K562 (cell line): ENCODE results near the gene CCDC97. TPM values are rescaled to one million over a fixed set of nuclear protein-coding genes. Genes with fewer than 3 reads are reported as not detected.

Source experiments
- AFF4 ChIP-seq: sonication (generic); formaldehyde crosslinking; IDR thresholded peaks from 2 replicates; pipeline ENCODE4 v1.8.0; 2023; ENCODE audit warnings: mild to moderate bottlenecking, missing genetic modification reagents
- EP300 ChIP-seq: IDR thresholded peaks from 2 replicates; pipeline ENCODE4 v1.6.1; 2012; ENCODE audit warnings: low read length, improper control_type of control experiment
- FOXP1 ChIP-seq: sonication (generic); formaldehyde crosslinking; IDR thresholded peaks from 2 replicates; pipeline ENCODE4 v1.8.0; 2022; ENCODE audit warnings: mild to moderate bottlenecking, missing genetic modification reagents
- FOXP4 ChIP-seq: sonication (generic); formaldehyde crosslinking; IDR thresholded peaks from 2 replicates; pipeline ENCODE4 v1.8.0; 2022; ENCODE audit warnings: mild to moderate bottlenecking, missing genetic modification reagents, borderline replicate concordance
- GABPB2 ChIP-seq: fragments of 250-450 bp; sonication (Bioruptor Pico); conservative IDR thresholded peaks from 2 replicates; pipeline ENCODE4 v1.5.1; 2021; ENCODE audit warnings: mild to moderate bottlenecking
- HES1 ChIP-seq: fragments of 450-650 bp; IDR thresholded peaks from 2 replicates; pipeline ENCODE4 v1.6.1; 2016; ENCODE audit warnings: low read depth, mild to moderate bottlenecking, moderate library complexity
- KAT7 ChIP-seq: sonication (generic); formaldehyde crosslinking; IDR thresholded peaks from 2 replicates; pipeline ENCODE4 v1.8.0; 2022; ENCODE audit warnings: missing genetic modification reagents, mild to moderate bottlenecking, borderline replicate concordance
- NFE2L1 ChIP-seq: fragments of 450-650 bp; IDR thresholded peaks from 2 replicates; pipeline ENCODE4 v1.6.1; 2016; ENCODE audit warnings: missing genetic modification characterization, low read depth, mild to moderate bottlenecking, missing compliant biosample characterization, moderate library complexity, borderline replicate concordance
- POLR3G ChIP-seq: IDR thresholded peaks from 2 replicates; pipeline ENCODE4 v1.6.1; 2011; ENCODE audit not compliant: insufficient read length, insufficient replicate concordance; ENCODE audit errors: extremely low read depth
- PRDM10 ChIP-seq: fragments of 450-650 bp; IDR thresholded peaks from 2 replicates; pipeline ENCODE4 v1.6.1; 2018; ENCODE audit not compliant: partially characterized antibody
- SMARCB1 ChIP-seq: IDR thresholded peaks from 2 replicates; pipeline ENCODE4 v1.6.1; 2011; ENCODE audit warnings: improper control_type of control experiment, low read depth; ENCODE audit not compliant: insufficient read length
- TCF3 ChIP-seq: sonication (generic); formaldehyde crosslinking; IDR thresholded peaks from 2 replicates; pipeline ENCODE4 v1.4.0; 2020; ENCODE audit warnings: mild to moderate bottlenecking, missing genetic modification reagents
- ZNF354B ChIP-seq: fragments of 250-450 bp; sonication (Bioruptor Pico); IDR thresholded peaks from 2 replicates; pipeline ENCODE4 v1.4.0; 2020
- ZNF511 ChIP-seq: sonication (generic); formaldehyde crosslinking; IDR thresholded peaks from 2 replicates; pipeline ENCODE4 v1.8.0; 2022; ENCODE audit warnings: mild to moderate bottlenecking, missing genetic modification reagents
- ZNF586 ChIP-seq: fragments of 450-650 bp; formaldehyde crosslinking; conservative IDR thresholded peaks from 2 replicates; pipeline ENCODE4 v1.4.0; 2020; ENCODE audit warnings: mild to moderate bottlenecking, moderate library complexity
- polyA plus RNA-seq, 8 experiments: library from polyadenylated mRNA; depleted of rRNA in 4 of 8; stranded (reverse) in 5 of 8; unstranded in 3 of 8; fragments of >200 nt; fragmentation: Nextera tagmentation in 2 of 8; fragmentation: Illumina TruSeq in 1 of 8; extraction: Ambion mirVana in 2 of 8; extraction: Trizol in 1 of 8; gene quantifications; 2 replicates each; pipeline versions ENCODE4 v1.2.1 to v1.2.3, GENCODE V29; 2011 to 2014; ENCODE audit warnings: inconsistent platforms in 1 of 8, missing spikeins in 1 of 8
- total RNA-seq, 7 experiments: library from RNA; depleted of rRNA in 6 of 7; stranded (reverse); fragments of >200 nt in 6 of 7; fragmentation: Illumina TruSeq in 2 of 7; extraction: Trizol in 2 of 7; gene quantifications; 2 replicates each; pipeline versions ENCODE4 v1.2.1 to v1.2.3, GENCODE V29; 2011 to 2021; ENCODE audit warnings: low replicate concordance in 1 of 7

CCDC97 gene
- total and polyA plus RNA-seq, 9 of the 15 experiments (the other 6 are each of a cell fraction or from before 2014, with no cell fraction given) = 0.60 to 16.5 (median 7.0) TPM

GRCh38 chr19:41263042-41263849 lies 46.7 kb upstream of the CCDC97 start (continued):
- TF ChIP-seq PRDM10 (peak; percentile 97), SMARCB1 (no peak), KAT7 (CRISPR knock-in tag) (0 out of 2 replicates have a peak, but pooled peaks have one; percentile 24), ZNF354B (CRISPR knock-in tag) (no peak), POLR3G (no peak), ZNF586 (CRISPR knock-in tag) (no peak), NFE2L1 (tag) (no peak), FOXP4 (CRISPR knock-in tag) (peak; percentile 87; the same call in 1 of the 2 replicates), GABPB2 (CRISPR knock-in tag) (no peak), AFF4 (peak; percentile 73; the same call in 1 of the 2 replicates), FOXP1 (CRISPR knock-in tag) (no peak; the same call in 1 of the 2 replicates), HES1 (peak; percentile 72), TCF3 (CRISPR knock-in tag) (peak; percentile 71), EP300 (peak; percentile 42; the same call in 1 of the 2 replicates), ZNF511 (peak; percentile 42; the same call in 1 of the 2 replicates)
